GM13977 (cell line): ENCODE measurements around the gene PIAS1.

Experiments
- DNase-seq: peaks from one replicate; pipeline ENCODE4 v3.0.0; 2012; ENCODE audit warnings: low spot score
- CTCF ChIP-seq: IDR thresholded peaks from 2 replicates; pipeline ENCODE4 v1.5.1; 2012; ENCODE audit warnings: mild to moderate bottlenecking, control low read depth; ENCODE audit not compliant: insufficient read depth; ENCODE audit errors: extremely low read depth, missing control alignments
- in situ Hi-C: fragments of 300-500 bp; cut with MboI; formaldehyde crosslinking; loops from one replicate; pipeline ENCODE4 v1.12.0; 2022; ENCODE audit warnings: low sequenced_read_pairs, low pct_unique_long_range_greater_than_20kb, mixed read lengths, inconsistent platforms; ENCODE audit not compliant: unreplicated experiment

Gene PIAS1

GRCh38 chr15:68027388-68027787, 26.7 kb upstream of the PIAS1 start:
- in situ Hi-C loops, result no loop called here
- DNase-seq, result no peak
- no peak for TF ChIP-seq CTCF

- in situ Hi-C loops, result no loop called here
- no peak for TF ChIP-seq CTCF
- DNase-seq, result no peak
Measured at GRCh38 chr15:68028137-68028887, 25.8 kb upstream of the PIAS1 start.

GRCh38 chr15:68028888-68029207, 25.3 kb upstream of the PIAS1 start:
- TF ChIP-seq CTCF, result no peak
- in situ Hi-C loops, result no loop called here

GRCh38 chr15:68029959-68030358, 24.2 kb upstream of the PIAS1 start:
- no peak for DNase-seq
- in situ Hi-C loops, result no loop called here
- no peak for TF ChIP-seq CTCF

More at GRCh38 chr15:68028888-68029207, 25.3 kb upstream of the PIAS1 start:
- DNase-seq, result no peak

- no peak for TF ChIP-seq CTCF
- in situ Hi-C loops, result no loop called here
- no peak for DNase-seq
Measured at GRCh38 chr15:68031404-68031803, 22.7 kb upstream of the PIAS1 start.

GRCh38 chr15:68032672-68033071, 21.4 kb upstream of the PIAS1 start:
- peak; percentile 52 for DNase-seq
- no peak for TF ChIP-seq CTCF
- in situ Hi-C loops, result no loop called here
